ENCODE results near the gene RPS6KA2.

- TF ChIP-seq CTCF (conservative IDR thresholded peaks at IDR 0.05) (no peak), EZH2 (IDR thresholded peaks at IDR 0.05; ENCODE audit: low read depth) (no peak)
These were observed 162.7 kb downstream of the RPS6KA2 start for GRCh38 chr6:166464068-166465002.
